HepG2 (cell line): Measurements from ENCODE around the gene ARHGEF37. TPM values are rescaled to one million over a fixed set of nuclear protein-coding genes. Genes with fewer than 3 reads are reported as not detected.

Source experiments
- ARID4A ChIP-seq: sonication (generic); formaldehyde crosslinking; IDR thresholded peaks from 2 replicates; pipeline ENCODE4 v1.5.0; 2020; ENCODE audit warnings: mild to moderate bottlenecking, missing genetic modification reagents, borderline replicate concordance
- CREBL2 ChIP-seq: sonication (generic); formaldehyde crosslinking; IDR thresholded peaks from 2 replicates; pipeline ENCODE4 v1.8.1; 2023; ENCODE audit warnings: missing genetic modification reagents, mild to moderate bottlenecking, borderline replicate concordance
- GATAD2A ChIP-seq: IDR thresholded peaks from 2 replicates; pipeline ENCODE4 v1.6.1; 2016
- KDM3A ChIP-seq: IDR thresholded peaks from 2 replicates; pipeline ENCODE4 v1.6.1; 2018; ENCODE audit warnings: low read depth, missing compliant biosample characterization
- POGK ChIP-seq: sonication (generic); formaldehyde crosslinking; conservative IDR thresholded peaks from 2 replicates; pipeline ENCODE4 v1.8.0; 2022; ENCODE audit warnings: mild to moderate bottlenecking, moderate library complexity, missing genetic modification reagents
- POLR2A ChIP-seq, 2 experiments: IDR thresholded peaks; 2 replicates each; pipeline ENCODE4 v1.6.1; 2011; ENCODE audit warnings: low read depth in 2 of 2, low read length in 2 of 2, mild to moderate bottlenecking in 1 of 2, moderate library complexity in 1 of 2; ENCODE audit not compliant: insufficient read depth in 1 of 2
- PRDM10 ChIP-seq: sonication (generic); formaldehyde crosslinking; IDR thresholded peaks from 2 replicates; pipeline ENCODE4 v1.4.0; 2020; ENCODE audit warnings: low read depth, missing genetic modification reagents
- RAD21 ChIP-seq: fragments of 450-650 bp; formaldehyde crosslinking; IDR thresholded peaks from 2 replicates; pipeline ENCODE4 v1.5.0; 2020; ENCODE audit warnings: mild to moderate bottlenecking
- SMYD3 ChIP-seq: sonication (generic); formaldehyde crosslinking; IDR thresholded peaks from 2 replicates; pipeline ENCODE4 v1.8.1; 2023; ENCODE audit warnings: mild to moderate bottlenecking, missing genetic modification reagents
- ZNF337 ChIP-seq: sonication (generic); formaldehyde crosslinking; IDR thresholded peaks from 2 replicates; pipeline ENCODE4 v1.5.1; 2020; ENCODE audit warnings: missing genetic modification reagents, low read depth, mild to moderate bottlenecking, borderline replicate concordance
- ZNF776 ChIP-seq: sonication (generic); formaldehyde crosslinking; IDR thresholded peaks from 2 replicates; pipeline ENCODE4 v1.4.0; 2020; ENCODE audit warnings: mild to moderate bottlenecking, missing genetic modification reagents
- ZSCAN21 ChIP-seq: sonication (generic); formaldehyde crosslinking; IDR thresholded peaks from 2 replicates; pipeline ENCODE4 v1.8.0; 2022; ENCODE audit warnings: mild to moderate bottlenecking, missing genetic modification reagents, moderate library complexity, borderline replicate concordance
- polyA plus RNA-seq, 8 experiments: library from polyadenylated mRNA; depleted of rRNA in 3 of 8; stranded (reverse) in 7 of 8; unstranded in 1 of 8; fragments of >200 nt; fragmentation: Illumina TruSeq in 4 of 8; extraction: Trizol in 4 of 8; gene quantifications; 2 replicates each; pipeline versions ENCODE4 v1.2.1 to v1.2.3, GENCODE V29; 2011 to 2016; ENCODE audit warnings: low read depth in 4 of 8, missing spikeins in 1 of 8, mixed read lengths in 1 of 8; ENCODE audit not compliant: insufficient read depth in 1 of 8
- total RNA-seq, 5 experiments: library from RNA; depleted of rRNA; stranded (reverse); fragments of >200 nt; fragmentation: Illumina TruSeq; extraction: Trizol; gene quantifications; 2 replicates each; pipeline ENCODE4 v1.2.3, GENCODE V29; 2016; ENCODE audit warnings: low read depth in 1 of 5

Gene ARHGEF37
- total and polyA plus RNA-seq, 2 of the 13 experiments (the other 11 are each of a cell fraction or from before 2014, with no cell fraction given) = 0.18 to 0.27 TPM

GRCh38 chr5:149551227-149552037, 29.9 kb upstream of the ARHGEF37 start, which contains the start of gene CSNK1A1 (continued):
- TF ChIP-seq CREBL2 (CRISPR knock-in tag) = no peak
- TF ChIP-seq ZSCAN21 = peak; percentile 31; the same call in 1 of the 2 replicates
- TF ChIP-seq KDM3A = 0 out of 2 replicates have a peak, but pooled peaks have one; percentile 71
- TF ChIP-seq ARID4A (CRISPR knock-in tag) = peak; percentile 82; the same call in 1 of the 2 replicates
- TF ChIP-seq SMYD3 (CRISPR knock-in tag) = peak; percentile 96; the same call in 1 of the 2 replicates
- peak; percentile 83 for TF ChIP-seq ZNF776 (CRISPR knock-in tag)
- peak; percentile 65 for TF ChIP-seq RAD21 (CRISPR knock-in tag)
- TF ChIP-seq GATAD2A (CRISPR knock-in tag) = peak; percentile 62; the same call in 1 of the 2 replicates
- TF ChIP-seq POGK (CRISPR knock-in tag) = peak; percentile 74
- peak; percentile 79; the same call in 1 of the 2 replicates for TF ChIP-seq PRDM10 (CRISPR knock-in tag)
- TF ChIP-seq ZNF337 (CRISPR knock-in tag) = peak; percentile 71; the same call in 1 of the 2 replicates
- TF ChIP-seq POLR2A (IDR thresholded peaks at IDR 0.05; ENCODE audit: insufficient read depth in 1 of 2, low read depth in 2 of 2, low read length in 2 of 2) = peak; percentile 86 to 88
